Measurements from ENCODE around the gene MTUS2.

MTUS2 gene

GRCh38 chr13:29266756-29267733 lies 446.9 kb downstream of the MTUS2 start:
- TF ChIP-seq CTCF (IDR thresholded peaks at IDR 0.05), result no peak
- DNase-seq, result peak; percentile 6
- Mint-ChIP-seq H3K36me3 (ENCODE audit: low read depth) (no peaks in the 10 kb centered on the region), H3K4me3 (no peak overlapping the region), H3K27ac (no peak overlapping the region), H3K9me3 (peaks cover 41% of the 10 kb centered on the region), H3K27me3 (ENCODE audit: low read depth, poor library complexity) (peaks cover 12% of the 10 kb centered on the region), H3K4me1 (peaks cover 5% of the 10 kb centered on the region)

- DNase-seq, result no peak
- Mint-ChIP-seq H3K27me3 (ENCODE audit: low read depth, poor library complexity) (peaks cover 8% of the 10 kb centered on the region), H3K4me1 (peaks cover 5% of the 10 kb centered on the region), H3K27ac (no peak overlapping the region), H3K36me3 (ENCODE audit: low read depth) (no peaks in the 10 kb centered on the region), H3K4me3 (no peak overlapping the region), H3K9me3 (peaks cover 18% of the 10 kb centered on the region)
- TF ChIP-seq CTCF (IDR thresholded peaks at IDR 0.05), result no peak
These were observed 450.3 kb downstream of the MTUS2 start for GRCh38 chr13:29270271-29270985.

GRCh38 chr13:29271606-29272005 lies 451.5 kb downstream of the MTUS2 start:
- Mint-ChIP-seq H3K36me3 (ENCODE audit: low read depth) (no peaks in the 10 kb centered on the region), H3K4me3 (no peak overlapping the region), H3K27me3 (ENCODE audit: low read depth, poor library complexity) (peaks cover 10% of the 10 kb centered on the region), H3K4me1 (peaks cover 5% of the 10 kb centered on the region), H3K27ac (no peak overlapping the region), H3K9me3 (peaks cover 16% of the 10 kb centered on the region)
- TF ChIP-seq CTCF (IDR thresholded peaks at IDR 0.05), result no peak
- DNase-seq, result no peak

GRCh38 chr13:29279356-29280254 lies 459.5 kb downstream of the MTUS2 start:
- no peak for DNase-seq
- no peaks in the 10 kb centered on the region for H3K4me1 Mint-ChIP-seq
- TF ChIP-seq CTCF (IDR thresholded peaks at IDR 0.05), result no peak

DNA sequence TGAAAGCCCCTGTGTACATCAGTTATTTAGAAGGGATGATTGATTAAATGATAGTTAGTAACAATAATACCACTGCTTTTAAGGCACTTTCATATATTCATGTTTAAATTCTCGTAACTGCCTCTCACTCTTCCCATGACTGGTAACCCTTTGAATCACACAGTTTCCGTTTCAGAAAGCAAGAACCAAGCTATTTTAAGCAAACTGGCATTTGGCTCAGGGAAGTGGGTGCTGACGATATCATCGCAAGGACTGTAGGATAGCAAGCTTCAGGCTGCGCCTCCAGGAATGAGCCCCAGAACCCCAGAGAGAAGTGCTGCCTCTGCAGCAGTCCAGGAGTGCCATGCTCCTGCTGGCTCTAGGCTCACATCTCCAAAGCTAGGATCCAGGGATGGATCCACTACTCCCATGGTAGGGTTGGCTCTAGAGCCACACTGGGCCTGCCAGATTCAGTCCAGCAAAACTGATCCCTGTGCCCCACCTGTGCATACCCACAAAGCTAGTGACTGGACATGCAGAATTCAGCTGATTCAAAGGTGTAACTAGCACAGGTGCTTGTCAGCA lies 461.9 kb downstream of the MTUS2 start:
- H3K36me3 Mint-ChIP-seq (ENCODE audit: low read depth), result no peaks in the 10 kb centered on the region
- no peaks in the 10 kb centered on the region for H3K4me1 Mint-ChIP-seq
- no peak for DNase-seq
- no peak for TF ChIP-seq CTCF (IDR thresholded peaks at IDR 0.05)
- peaks cover 3% of the 10 kb centered on the region for H3K27me3 Mint-ChIP-seq (ENCODE audit: low read depth, poor library complexity)
- H3K4me3 Mint-ChIP-seq, result no peak overlapping the region
- peaks cover 2% of the 10 kb centered on the region for H3K9me3 Mint-ChIP-seq
- H3K27ac Mint-ChIP-seq, result no peak overlapping the region

More at GRCh38 chr13:29279356-29280254, 459.5 kb downstream of the MTUS2 start:
- Mint-ChIP-seq H3K9me3 (peaks cover 13% of the 10 kb centered on the region), H3K27me3 (ENCODE audit: low read depth, poor library complexity) (peaks cover 2% of the 10 kb centered on the region), H3K36me3 (ENCODE audit: low read depth) (no peaks in the 10 kb centered on the region), H3K4me3 (no peak overlapping the region), H3K27ac (no peak overlapping the region)
